ENCODE data around the gene NSFL1C. TPM values are rescaled to one million over a fixed set of nuclear protein-coding genes. Genes with fewer than 3 reads are reported as not detected.

The NSFL1C gene
- 10 to 100 TPM; 70.3 to 84.1 (median 80.0) TPM for total RNA-seq
- long read RNA-seq, donor 1, transcript NSFL1C-201 (9 exons, 3,568 nt) = major isoform, 61 of 77 reads
- long read RNA-seq, donor 1, partial matches to known transcripts = 3 of 77 reads
- long read RNA-seq, donor 1, other reads (novel, unspliced or antisense) = 12 of 77 reads
- long read RNA-seq, donor 2, transcript NSFL1C-201 (9 exons, 3,568 nt) = major isoform, 91 of 105 reads
- long read RNA-seq, donor 2, partial matches to known transcripts = 2 of 105 reads
- long read RNA-seq, donor 2, other reads (novel, unspliced or antisense) = 9 of 105 reads

GRCh38 chr20:1466211-1467081 lies at the start of gene NSFL1C:
NSFL1C (minus strand) TSS chr20:1466849; CDS start chr20:1466824, 25 bp downstream.
- intact Hi-C loops (cut with DNase I, micrococcal nuclease) = no loop called here
- ATAC-seq = peak; percentile 90
- Histone ChIP-seq H3K36me3 (ENCODE audit: low read depth) (no peaks in the 10 kb centered on the region), H3K4me1 (ENCODE audit: low read depth) (peaks cover 32% of the 10 kb centered on the region), H3K9me3 (no peaks in the 10 kb centered on the region), H3K4me3 (peak within 1 kb of the TSS; percentile 92)
- TF ChIP-seq CTCF (IDR thresholded peaks at IDR 0.05) = peak; percentile 99
- peak; percentile 96 to 98 (median 97) for DNase-seq

- H3K4me1 ChIP-seq (ENCODE audit: low read depth) = no peaks in the 10 kb centered on the region
- no peak for DNase-seq
- ATAC-seq = no peak
- H3K36me3 ChIP-seq (ENCODE audit: low read depth) = no peaks in the 10 kb centered on the region
- intact Hi-C loops (cut with DNase I, micrococcal nuclease) = no loop called here
- no peaks in the 10 kb centered on the region for H3K9me3 ChIP-seq
- TF ChIP-seq CTCF (IDR thresholded peaks at IDR 0.05) = no peak
- H3K4me3 ChIP-seq = no peak overlapping the region
These were observed 47.2 kb upstream of the NSFL1C start for GRCh38 chr20:1513801-1514200.

GRCh38 chr20:1509237-1509636 lies 42.6 kb upstream of the NSFL1C start:
- TF ChIP-seq CTCF (IDR thresholded peaks at IDR 0.05) = no peak
- ATAC-seq (peak; percentile 53), DNase-seq (peak in 1 of 3 donors; percentile 32)
- Histone ChIP-seq H3K4me1 (ENCODE audit: low read depth) (no peaks in the 10 kb centered on the region), H3K9me3 (no peaks in the 10 kb centered on the region), H3K4me3 (no peak overlapping the region), H3K36me3 (ENCODE audit: low read depth) (no peaks in the 10 kb centered on the region)
- intact Hi-C loops (cut with DNase I, micrococcal nuclease) = no loop called here

GRCh38 chr20:1508574-1508973 lies 41.9 kb upstream of the NSFL1C start:
- no peaks in the 10 kb centered on the region for H3K36me3 ChIP-seq (ENCODE audit: low read depth)
- H3K4me1 ChIP-seq (ENCODE audit: low read depth) = no peaks in the 10 kb centered on the region
- no peak for TF ChIP-seq CTCF (IDR thresholded peaks at IDR 0.05)
- intact Hi-C loops (cut with DNase I, micrococcal nuclease) = no loop called here
- H3K4me3 ChIP-seq = no peak overlapping the region
- DNase-seq (no peak), ATAC-seq (no peak)
- H3K9me3 ChIP-seq = no peaks in the 10 kb centered on the region

- no peak for ATAC-seq
- no peak overlapping the region for H3K4me3 ChIP-seq
- H3K9me3 ChIP-seq = no peaks in the 10 kb centered on the region
- DNase-seq = no peak
- no peak for TF ChIP-seq CTCF (IDR thresholded peaks at IDR 0.05)
- no peaks in the 10 kb centered on the region for H3K36me3 ChIP-seq (ENCODE audit: low read depth)
- no peaks in the 10 kb centered on the region for H3K4me1 ChIP-seq (ENCODE audit: low read depth)
- intact Hi-C loops (cut with DNase I, micrococcal nuclease) = no loop called here
These were observed 40.6 kb upstream of the NSFL1C start for GRCh38 chr20:1507276-1507675.
